DND-41 (cell line): ENCODE results near the gene KCNJ6.

Experiments used
- ATAC-seq: fragments of 200-7000 bp; cut with Tn5 transposase; 3 replicates; pipeline ENCODE4 v1.9.1; 2021; ENCODE audit warnings: low read depth; ENCODE audit not compliant: insufficient read depth
- DNase-seq: peaks from one replicate; pipeline ENCODE4 v3.0.0-alpha.2; 2020
- H2AFZ ChIP-seq: 2 replicates; pipeline ENCODE4 v1.6.0; 2012; ENCODE audit warnings: low read depth, low read length
- H3K27ac ChIP-seq: 2 replicates; pipeline ENCODE4 v1.5.1; 2012; ENCODE audit warnings: low read length, inconsistent platforms
- H3K27me3 ChIP-seq: fragments of 200-600 bp; sonication (generic); 2 replicates; pipeline ENCODE4 v1.6.0; 2012; ENCODE audit warnings: low read length, mild to moderate bottlenecking, inconsistent platforms; ENCODE audit not compliant: insufficient read depth, poor library complexity
- H3K36me3 ChIP-seq: 2 replicates; pipeline ENCODE4 v1.5.1; 2012; ENCODE audit warnings: low read length, inconsistent platforms; ENCODE audit not compliant: insufficient read depth
- H3K4me1 ChIP-seq: 2 replicates; pipeline ENCODE4 v1.5.1; 2012; ENCODE audit warnings: mild to moderate bottlenecking, low read length; ENCODE audit not compliant: insufficient read depth
- H3K4me2 ChIP-seq: 2 replicates; pipeline ENCODE4 v1.6.0; 2012; ENCODE audit warnings: mild to moderate bottlenecking, moderate library complexity, low read length, inconsistent platforms; ENCODE audit not compliant: insufficient read depth
- H3K4me3 ChIP-seq, 2 experiments: fragments of 200-600 bp in 1 of 2; shearing (Covaris generic) in 1 of 2; 2 replicates each; pipeline ENCODE4 v1.5.1; 2012 to 2016; ENCODE audit warnings: inconsistent platforms in 2 of 2, low read length in 2 of 2, mild to moderate bottlenecking in 2 of 2, low read depth in 1 of 2, moderate library complexity in 1 of 2
- H3K79me2 ChIP-seq: 2 replicates; pipeline ENCODE4 v1.6.0; 2012; ENCODE audit warnings: low read length, inconsistent platforms; ENCODE audit not compliant: insufficient read depth
- H3K9ac ChIP-seq: 2 replicates; pipeline ENCODE4 v1.6.0; 2012; ENCODE audit warnings: low read depth, mild to moderate bottlenecking, inconsistent platforms, low read length, moderate library complexity
- H3K9me3 ChIP-seq: 2 replicates; pipeline ENCODE4 v1.5.1; 2012; ENCODE audit warnings: low read length, moderate library complexity, mild to moderate bottlenecking, inconsistent platforms; ENCODE audit not compliant: insufficient read depth, severe bottlenecking
- H4K20me1 ChIP-seq: 2 replicates; pipeline ENCODE4 v1.6.0; 2012; ENCODE audit warnings: low read length; ENCODE audit not compliant: insufficient read depth
- CTCF ChIP-seq: IDR thresholded peaks from 2 replicates; pipeline ENCODE4 v1.5.1; 2012; ENCODE audit warnings: borderline replicate concordance, low read length, moderate library complexity, mild to moderate bottlenecking; ENCODE audit not compliant: poor library complexity, severe bottlenecking; ENCODE audit errors: extremely low read depth
- EZH2 ChIP-seq: IDR thresholded peaks from 3 replicates; pipeline ENCODE4 v1.6.1; 2012; ENCODE audit warnings: borderline replicate concordance, low read depth, mild to moderate bottlenecking, moderate library complexity, low read length, inconsistent platforms; ENCODE audit not compliant: severe bottlenecking

Gene KCNJ6

GRCh38 chr21:37562920-37563640 lies 353.2 kb downstream of the KCNJ6 start:
- H3K36me3 ChIP-seq = no peaks in the 10 kb centered on the region
- TF ChIP-seq CTCF (no peak), EZH2 (no peak)
- ATAC-seq (peak; percentile 23), DNase-seq (no peak)
- H3K4me1 ChIP-seq = peaks cover 32% of the 10 kb centered on the region
- no peaks in the 10 kb centered on the region; the same call in 1 of the 2 replicates for H3K79me2 ChIP-seq
- peak overlapping the region; percentile 82 for H3K27ac ChIP-seq
- peak overlapping the region; percentile 33 to 78; a peak in 3 of 4 replicates for H3K4me3 ChIP-seq
- no peaks in the 10 kb centered on the region for H3K27me3 ChIP-seq
- no peaks in the 10 kb centered on the region for H4K20me1 ChIP-seq
- peak overlapping the region; percentile 96 for H2AFZ ChIP-seq
- H3K4me2 ChIP-seq = peak overlapping the region; percentile 95
- no peaks in the 10 kb centered on the region for H3K9me3 ChIP-seq
- peak overlapping the region; percentile 66 for H3K9ac ChIP-seq

GRCh38 chr21:37561941-37562919 lies 354.0 kb downstream of the KCNJ6 start:
- Histone ChIP-seq H3K27me3 (no peaks in the 10 kb centered on the region), H3K4me1 (peaks cover 32% of the 10 kb centered on the region), H3K36me3 (no peaks in the 10 kb centered on the region), H3K4me3 (no peak overlapping the region), H3K27ac (no peak overlapping the region), H3K9me3 (no peaks in the 10 kb centered on the region), H3K79me2 (no peaks in the 10 kb centered on the region; the same call in 1 of the 2 replicates), H3K9ac (peak overlapping the region; percentile 66; the same call in 1 of the 2 replicates), H2AFZ (no peak overlapping the region), H3K4me2 (peak overlapping the region; percentile 95), H4K20me1 (no peaks in the 10 kb centered on the region)
- ATAC-seq (no peak), DNase-seq (no peak)
- no peak for TF ChIP-seq CTCF
- no peak for TF ChIP-seq EZH2

DNA sequence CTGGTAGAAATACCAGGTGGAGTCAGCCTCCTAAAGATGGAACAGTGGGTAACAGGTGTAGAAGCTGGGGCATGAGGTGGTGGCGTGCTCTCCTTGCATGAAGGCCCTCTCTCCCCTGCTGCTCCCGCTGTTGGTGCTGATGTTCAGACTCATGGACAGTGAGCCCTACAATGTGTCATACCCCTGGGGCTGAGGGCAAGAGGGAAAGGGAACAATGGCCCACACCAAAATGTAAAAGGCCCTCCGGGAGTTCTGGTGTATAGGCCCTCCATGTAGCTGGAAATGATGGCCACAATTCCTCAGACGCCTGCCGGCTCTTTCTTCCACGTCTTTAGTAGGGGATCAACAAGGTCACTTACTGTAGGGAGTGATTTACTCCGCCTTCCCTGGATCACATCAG lies 354.8 kb downstream of the KCNJ6 start:
- Histone ChIP-seq H3K4me2 (no peak overlapping the region), H2AFZ (no peak overlapping the region), H3K9ac (no peak overlapping the region), H4K20me1 (no peaks in the 10 kb centered on the region), H3K27me3 (no peaks in the 10 kb centered on the region), H3K4me1 (peaks cover 32% of the 10 kb centered on the region), H3K79me2 (no peaks in the 10 kb centered on the region; the same call in 1 of the 2 replicates), H3K4me3 (no peak overlapping the region), H3K27ac (no peak overlapping the region), H3K36me3 (no peaks in the 10 kb centered on the region), H3K9me3 (no peaks in the 10 kb centered on the region)
- ATAC-seq (no peak), DNase-seq (no peak)
- TF ChIP-seq CTCF = no peak
- TF ChIP-seq EZH2 = no peak
